GM12892 (cell line): Measurements from ENCODE around the gene NFASC.

Experiments used
- POLR2A ChIP-seq: IDR thresholded peaks from 2 replicates; pipeline ENCODE4 v1.6.1; 2011; ENCODE audit warnings: low read depth, low read length, control low read depth
- POLR2AphosphoS5 ChIP-seq: IDR thresholded peaks from 2 replicates; pipeline ENCODE4 v1.6.1; 2011; ENCODE audit warnings: low read depth, low read length, control low read depth
- TAF1 ChIP-seq: IDR thresholded peaks from 2 replicates; pipeline ENCODE4 v1.6.1; 2011; ENCODE audit warnings: low read depth, mild to moderate bottlenecking, control low read depth, low read length, borderline replicate concordance

GRCh38 chr1:204821924-204822323 is 48.7 kb upstream of the NFASC start:
- TF ChIP-seq POLR2AphosphoS5: no peak
- TF ChIP-seq POLR2A: no peak
- no peak for TF ChIP-seq TAF1
